Posterior vena cava (tissue), 2 donors: ENCODE data around the gene KIF18B. TPM values are rescaled to one million over a fixed set of nuclear protein-coding genes. Genes with fewer than 3 reads are reported as not detected.

Experiments used
- DNase-seq: peaks from one replicate; pipeline ENCODE4 v3.0.0-alpha.2; 2020; ENCODE audit warnings: low spot score
- intact Hi-C, 2 donors: fragments of 100-400 bp; cut with DNase I; formaldehyde crosslinking; loops; one replicate each; pipeline versions ENCODE4 v1.14.1 to v1.14.2; 2022 to 2023
- total RNA-seq, 2 donors: library from RNA; stranded (reverse); fragmentation: NEBNext Ultra II Directional; extraction: Animal tissue kit (Norgen Biotek cat#: 25700); gene quantifications; one replicate each; pipeline ENCODE4 v1.2.1, GENCODE V29; 2021
- donor health status: DM: yes; HTN: yes; CAD: no.
- donor health status: DM: yes; HTN: yes; CAD: no.

The KIF18B gene
- total RNA-seq, 2 donors from 2014 or later = 0.10 to 0.65 TPM

GRCh38 chr17:44971776-44972483 is 24.4 kb upstream of the KIF18B start:
- DNase-seq = no peak
- intact Hi-C loops = no loop called here

- intact Hi-C loops = no loop called here
- DNase-seq = no peak
Observed at GRCh38 chr17:44970136-44970741, 22.7 kb upstream of the KIF18B start.

GRCh38 chr17:44969144-44969780 is 21.7 kb upstream of the KIF18B start:
- DNase-seq = no peak
- intact Hi-C loops = no loop called here

GRCh38 chr17:44968225-44969143 is 20.9 kb upstream of the KIF18B start, which contains the start of gene C1QL1:
Gene C1QL1 (minus strand): TSS chr17:44968303. CDS start chr17:44968048, 255 bp downstream.
- peak; percentile 96 for DNase-seq
- intact Hi-C loops = no loop called here

- DNase-seq = no peak
- intact Hi-C loops = no loop called here
Observed at GRCh38 chr17:44967907-44968224, 20.3 kb upstream of the KIF18B start.

- intact Hi-C loops = no loop called here
Observed at GRCh38 chr17:44967026-44967906, 19.7 kb upstream of the KIF18B start.

GRCh38 chr17:44966348-44967025 is 18.9 kb upstream of the KIF18B start:
- intact Hi-C loops = no loop called here
- no peak for DNase-seq

More at GRCh38 chr17:44967026-44967906, 19.7 kb upstream of the KIF18B start:
- DNase-seq = no peak

- intact Hi-C loops = no loop called here
- no peak for DNase-seq
Observed at GRCh38 chr17:44965481-44966234, 18.1 kb upstream of the KIF18B start.

- peak; percentile 52 for DNase-seq
- intact Hi-C loops = no loop called here
Observed at GRCh38 chr17:44961921-44962350, 14.4 kb upstream of the KIF18B start.

- DNase-seq = peak; percentile 34
- intact Hi-C loops = no loop called here
Observed at GRCh38 chr17:44960691-44961090, 13.1 kb upstream of the KIF18B start.

GRCh38 chr17:44959821-44960531 is 12.4 kb upstream of the KIF18B start:
- DNase-seq = peak; percentile 72
- intact Hi-C loops = no loop called here

- DNase-seq = peak; percentile 64
- intact Hi-C loops = no loop called here
Observed at GRCh38 chr17:44956998-44957981, 9.7 kb upstream of the KIF18B start.

- DNase-seq = peak; percentile 16
- intact Hi-C loops = no loop called here
Observed at GRCh38 chr17:44955674-44956425, 8.3 kb upstream of the KIF18B start.

- intact Hi-C loops = no loop called here
- peak; percentile 41 for DNase-seq
Observed at GRCh38 chr17:44952946-44953475, 5.4 kb upstream of the KIF18B start.
